Body of pancreas (tissue), 4 donors: ENCODE results near the gene CCDC34.

Experiments
- CTCF ChIP-seq, 7 experiments: fragments of 450-650 bp in 4 of 7; fragments of 200-600 bp in 3 of 7; sonication (generic) in 3 of 7; IDR thresholded peaks; one replicate each; pipeline ENCODE4 v1.5.1; 2016 to 2019; ENCODE audit warnings: antibody characterized with exemption in 7 of 7
- POLR2A ChIP-seq, 3 donors: fragments of 450-650 bp; IDR thresholded peaks; one replicate each; pipeline ENCODE4 v1.6.1; 2016; ENCODE audit warnings: antibody characterized with exemption in 3 of 3, mild to moderate bottlenecking in 2 of 3

DNA sequence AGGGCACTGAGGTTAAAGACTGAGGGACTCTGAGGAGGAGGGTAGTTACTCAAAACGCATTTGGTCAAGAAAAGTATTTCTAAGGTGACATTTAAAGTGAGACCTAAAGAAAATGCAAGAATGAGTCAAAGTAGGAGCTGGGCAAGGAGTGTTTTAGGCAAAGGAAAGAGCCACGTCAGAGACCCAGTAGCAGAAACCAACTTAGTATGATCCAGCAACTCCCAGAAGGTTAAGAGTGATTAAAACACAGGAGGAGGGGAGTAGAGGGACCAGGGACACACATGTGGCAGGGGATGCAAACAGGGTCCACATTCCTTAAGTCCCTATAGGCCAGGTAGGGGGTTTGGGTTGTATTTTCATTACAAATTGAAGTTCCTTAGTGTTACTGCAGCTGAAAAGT lies 24.3 kb upstream of the CCDC34 start:
- TF ChIP-seq CTCF (IDR thresholded peaks at IDR 0.05) (no peak), POLR2A (IDR thresholded peaks at IDR 0.05) (no peak)
